Ovary (tissue), 3 donors: ENCODE measurements around the gene KIAA1671.

Source experiments
- CTCF ChIP-seq, 3 donors: fragments of 450-650 bp in 2 of 3; fragments of 200-600 bp in 1 of 3; IDR thresholded peaks; one replicate each; pipeline versions ENCODE4 v1.5.1 to v1.8.0; 2016 to 2022; ENCODE audit warnings: antibody characterized with exemption in 3 of 3, mild to moderate bottlenecking in 1 of 3
- POLR2A ChIP-seq: fragments of 450-650 bp; IDR thresholded peaks from one replicate; pipeline ENCODE4 v1.6.1; 2017; ENCODE audit warnings: antibody characterized with exemption, mild to moderate bottlenecking, moderate library complexity
- donor health status: DM: no; HTN: no; CAD: no.

- TF ChIP-seq CTCF (IDR thresholded peaks at IDR 0.05) (no peak), POLR2A (no peak)
These were observed 125.4 kb downstream of the KIAA1671 start for GRCh38 chr22:25077964-25078363.
